GM12878 (cell line): Measurements from ENCODE around the gene SLCO3A1. TPM values are rescaled to one million over a fixed set of nuclear protein-coding genes. Genes with fewer than 3 reads are reported as not detected.

ENCODE experiments used
- ATAC-seq: fragments of 200-7000 bp; cut with Tn5 transposase; 3 replicates; pipeline ENCODE4 v1.9.1; 2020; ENCODE audit warnings: mild to moderate bottlenecking, moderate library complexity
- BruUV-seq: library from RNA; stranded (reverse); fragments of 400-500 nt; replicated peaks from 2 replicates; lab custom pipeline; 2021; lab: Mats Ljungman, UMichigan
- CTCF ChIA-PET: fragments of 300-600 bp; sonication (Branson Sonifier 250); formaldehyde crosslinking; extraction: SDS; loops from one replicate; lab custom pipeline; 2021; ENCODE audit warnings: inconsistent platforms; lab: Yijun Ruan, JAX
- POLR2A ChIA-PET: fragments of 350-600 bp; formaldehyde crosslinking; extraction: SDS; loops from one replicate; lab custom pipeline; 2021; ENCODE audit warnings: inconsistent platforms; lab: Charles Lee
- RAD21 ChIA-PET: fragments of 300-600 bp; sonication (Branson Sonifier 250); formaldehyde crosslinking; loops from one replicate; lab custom pipeline; 2023; ENCODE audit warnings: antibody characterized with exemption; ENCODE audit not compliant: unreplicated experiment; lab: Charles Lee
- SMC1A ChIA-PET: fragments of 300-600 bp; sonication (Branson Sonifier 250); formaldehyde crosslinking; loops from one replicate; lab custom pipeline; 2023; ENCODE audit not compliant: unreplicated experiment, uncharacterized antibody; lab: Charles Lee
- DNase-seq: peaks from one replicate; pipeline ENCODE4 v3.0.0-alpha.2; 2011; ENCODE audit warnings: low read depth, low spot score
- FAIRE-seq: peaks from 3 replicates; lab custom pipeline; 2011; peaks lifted over from hg19 to GRCh38; lab: Jason Lieb, UNC
- H2AFZ ChIP-seq: 2 replicates; pipeline ENCODE4 v1.6.0; 2011; ENCODE audit warnings: low read depth, low read length, control low read depth; ENCODE audit not compliant: control insufficient read depth
- H3K27ac ChIP-seq: 2 replicates; pipeline ENCODE4 v1.5.1; 2011; ENCODE audit warnings: control low read depth; ENCODE audit not compliant: control insufficient read depth, insufficient read depth
- H3K27me3 ChIP-seq, 2 experiments: replicated peaks in 1 of 2; 2 replicates each; pipeline versions ENCODE4 v1.6.0 to v1.6.1; 2011; ENCODE audit warnings: low read length in 1 of 2; ENCODE audit not compliant: control insufficient read depth in 2 of 2, insufficient read depth in 2 of 2
- H3K36me3 ChIP-seq, 2 experiments: 2 replicates each; pipeline ENCODE4 v1.5.1; 2011; ENCODE audit warnings: low read length in 1 of 2; ENCODE audit not compliant: control insufficient read depth in 2 of 2, insufficient read depth in 2 of 2
- H3K4me1 ChIP-seq: 2 replicates; pipeline ENCODE4 v1.6.1; 2011; ENCODE audit warnings: mild to moderate bottlenecking, low read length, moderate library complexity, mixed read lengths; ENCODE audit not compliant: control insufficient read depth, insufficient read depth
- H3K4me2 ChIP-seq: 2 replicates; pipeline ENCODE4 v1.6.0; 2011; ENCODE audit warnings: control low read depth; ENCODE audit not compliant: control insufficient read depth, insufficient read depth
- H3K4me3 ChIP-seq: fragments of 200-600 bp; sonication (generic); 2 replicates; pipeline ENCODE4 v1.5.1; 2016
- H3K79me2 ChIP-seq: 2 replicates; pipeline ENCODE4 v1.6.0; 2011; ENCODE audit warnings: low read length; ENCODE audit not compliant: control insufficient read depth, insufficient read depth
- H3K9ac ChIP-seq: 2 replicates; pipeline ENCODE4 v1.8.0; 2011; ENCODE audit warnings: low read length, control low read depth, mixed read lengths; ENCODE audit not compliant: control insufficient read depth, insufficient read depth
- H3K9me3 ChIP-seq: replicated peaks from 3 replicates; pipeline ENCODE4 v1.5.1; 2011; ENCODE audit warnings: mild to moderate bottlenecking, low read length; ENCODE audit not compliant: control insufficient read depth, insufficient read depth
- H4K20me1 ChIP-seq: 2 replicates; pipeline ENCODE4 v1.6.0; 2011; ENCODE audit not compliant: control insufficient read depth, insufficient read depth
- BMI1 ChIP-seq: fragments of 450-650 bp; IDR thresholded peaks from 2 replicates; pipeline ENCODE4 v1.6.1; 2016; ENCODE audit warnings: mild to moderate bottlenecking, moderate library complexity, borderline replicate concordance
- EGR1 ChIP-seq, 2 experiments: IDR thresholded peaks; 1 replicate in 1 of 2; 2 replicates in 1 of 2; pipeline ENCODE4 v1.6.1; 2011 to 2012; ENCODE audit warnings: low read depth in 2 of 2, low read length in 2 of 2, borderline replicate concordance in 1 of 2, mild to moderate bottlenecking in 1 of 2, moderate library complexity in 1 of 2
- FOS ChIP-seq: IDR thresholded peaks from 3 replicates; pipeline ENCODE4 v1.6.1; 2011; ENCODE audit warnings: borderline replicate concordance; ENCODE audit not compliant: insufficient read length; ENCODE audit errors: extremely low read depth
- KAT2A ChIP-seq: conservative IDR thresholded peaks from 2 replicates; pipeline ENCODE4 v1.6.1; 2011; ENCODE audit warnings: low read depth, low read length; ENCODE audit not compliant: control insufficient read depth
- LARP7 ChIP-seq: fragments of 450-650 bp; IDR thresholded peaks from 2 replicates; pipeline ENCODE4 v1.6.1; 2017; ENCODE audit warnings: mild to moderate bottlenecking
- MTA3 ChIP-seq: IDR thresholded peaks from 2 replicates; pipeline ENCODE4 v1.6.1; 2012; ENCODE audit warnings: low read length, inconsistent platforms, borderline replicate concordance
- NFYA ChIP-seq: IDR thresholded peaks from 2 replicates; pipeline ENCODE4 v1.6.1; 2011; ENCODE audit warnings: low read depth, mild to moderate bottlenecking, low read length, improper control_type of control experiment, borderline replicate concordance
- RFX5 ChIP-seq: IDR thresholded peaks from 2 replicates; pipeline ENCODE4 v1.6.1; 2011; ENCODE audit warnings: low read depth, low read length, improper control_type of control experiment
- RUNX3 ChIP-seq: IDR thresholded peaks from 2 replicates; pipeline ENCODE4 v1.6.1; 2012; ENCODE audit warnings: low read length, inconsistent platforms
- SP1 ChIP-seq: IDR thresholded peaks from one replicate; pipeline ENCODE4 v1.6.1; 2011; ENCODE audit warnings: low read depth, low read length
- TBL1XR1 ChIP-seq: IDR thresholded peaks from 2 replicates; pipeline ENCODE4 v1.6.1; 2012; ENCODE audit warnings: low read depth, low read length, improper control_type of control experiment
- YBX1 ChIP-seq: fragments of 450-650 bp; IDR thresholded peaks from 2 replicates; pipeline ENCODE4 v1.6.1; 2016; ENCODE audit warnings: antibody characterized with exemption
- ZNF384 ChIP-seq: IDR thresholded peaks from 2 replicates; pipeline ENCODE4 v1.6.1; 2012; ENCODE audit warnings: low read depth, mild to moderate bottlenecking, low read length, improper control_type of control experiment, borderline replicate concordance
- WGBS: methylation state at CpG from one replicate; pipeline ENCODE4 v1.1.6; 2016; ENCODE audit warnings: low lambda C conversion rate; ENCODE audit not compliant: insufficient replicate concordance, insufficient coverage; ENCODE audit errors: missing lambda C conversion rate; 5-methylcytosine and 5-hydroxymethylcytosine counted together
- in situ Hi-C: fragments of 300-500 bp; cut with MboI; formaldehyde crosslinking; loops from 9 replicates; pipeline ENCODE4 v1.14.3; 2018; ENCODE audit warnings: mixed read lengths
- intact Hi-C: fragments of 100-400 bp; cut with micrococcal nuclease; formaldehyde crosslinking; loops from one replicate; pipeline ENCODE4 v1.14.2; 2022; ENCODE audit not compliant: unreplicated experiment
- polyA plus RNA-seq, 11 experiments: library from polyadenylated mRNA; depleted of rRNA in 4 of 11; unstranded in 6 of 11; stranded (reverse) in 5 of 11; fragments of >200 nt; fragmentation: Nextera tagmentation in 4 of 11; fragmentation: Illumina TruSeq in 1 of 11; extraction: Ambion mirVana in 4 of 11; extraction: Trizol in 1 of 11; gene quantifications; 1 replicate in 1 of 11; 2 replicates in 10 of 11; pipeline versions ENCODE4 v1.2.1 to v1.2.3, GENCODE V29; 2011 to 2016; ENCODE audit warnings: inconsistent platforms in 2 of 11, missing spikeins in 2 of 11, low read depth in 1 of 11
- total RNA-seq, 4 experiments: library from RNA; depleted of rRNA in 3 of 4; stranded (reverse); fragments of >200 nt in 3 of 4; fragmentation: Illumina TruSeq in 1 of 4; extraction: Trizol in 1 of 4; gene quantifications; 2 replicates each; pipeline versions ENCODE4 v1.2.1 to v1.2.3, GENCODE V29; 2013 to 2021

Gene SLCO3A1
- total and polyA plus RNA-seq, 10 of the 15 experiments (the other 5 are each of a cell fraction or from before 2014, with no cell fraction given): 0.05 to 5.9 (median 0.31) TPM

DNA sequence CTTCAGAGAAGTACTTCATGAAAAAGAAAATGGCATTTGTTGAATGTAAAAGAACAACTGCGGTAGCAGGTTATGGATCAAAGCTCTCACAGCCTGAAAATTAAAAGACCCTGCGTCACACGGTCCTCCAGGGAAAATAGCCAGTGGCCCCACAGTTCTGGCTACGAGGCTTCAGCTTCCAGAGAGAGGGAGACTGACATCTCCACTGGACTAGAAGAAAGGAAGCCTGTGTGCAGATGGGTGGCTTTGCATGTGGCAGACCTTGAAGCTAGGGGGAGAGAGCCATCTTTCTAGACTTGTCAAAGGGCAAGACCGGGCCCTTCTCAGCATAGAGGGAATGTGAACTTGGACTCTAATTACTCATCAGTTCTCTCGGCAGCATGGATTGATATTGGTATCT is 159.4 kb downstream of the SLCO3A1 start (continued):
- TF ChIP-seq RUNX3 (no peak), TBL1XR1 (no peak), YBX1 (no peak), RFX5 (no peak)
- TF ChIP-seq, all 136 proteins: peak for 0

GRCh38 chr15:92014281-92015030 is 160.9 kb downstream of the SLCO3A1 start:
- ChIA-PET CTCF (interaction anchor here (0.6 kb wide), 1 partner anchor 24 kb away, joined by 4 read pairs; no protein-coding TSS in a partner anchor), RAD21 (no interaction called here), SMC1A (interaction anchor here (1.0 kb wide), 1 partner anchor 13 kb away, joined by 3 read pairs; no protein-coding TSS in a partner anchor), POLR2A (no interaction called here)
- Histone ChIP-seq H3K4me3 (no peak overlapping the region), H4K20me1 (no peaks in the 10 kb centered on the region), H3K9ac (no peak overlapping the region), H2AFZ (no peak overlapping the region), H3K4me2 (no peak overlapping the region), H3K4me1 (no peaks in the 10 kb centered on the region), H3K27ac (no peak overlapping the region), H3K79me2 (no peaks in the 10 kb centered on the region), H3K9me3 (no peaks in the 10 kb centered on the region), H3K36me3 (no peaks in the 10 kb centered on the region), H3K27me3 (peaks cover 0 to 5% of the 10 kb centered on the region in 2 experiments; a peak in 1 of 4 replicates)
- in situ Hi-C loops (no loop called here), intact Hi-C loops (no loop called here)
- DNase-seq: no peak
- TF ChIP-seq EGR1 (IDR thresholded peaks at IDR 0.05; ENCODE audit: borderline replicate concordance in 1 of 2, low read depth in 2 of 2, low read length in 2 of 2) (no peak), NFYA (no peak), BMI1 (no peak), FOS (no peak), ZNF384 (no peak), LARP7 (no peak), SP1 (no peak), KAT2A (no peak), MTA3 (no peak)
- no peak for FAIRE-seq
- ATAC-seq: no peak
- no TSS peak for BruUV-seq
- WGBS: 1% methylated on average over 6 of the region's 6 CpGs
